Neuronal stem cell (in vitro differentiated cells): Measurements from ENCODE around the gene CLEC11A.
A peak's percentile ranks its signal among the peaks of the same experiment; 100 is the strongest.

Experiments
- DNase-seq: peaks from one replicate; pipeline ENCODE4 v3.0.0-alpha.2; 2013; ENCODE audit warnings: low spot score
- H2AFZ ChIP-seq: one replicate; pipeline ENCODE4 v1.6.1; 2013; ENCODE audit warnings: mild to moderate bottlenecking, low read length, inconsistent platforms
- H2AK5ac ChIP-seq: 2 replicates; pipeline ENCODE4 v1.6.1; 2013; ENCODE audit warnings: low read depth, mild to moderate bottlenecking, inconsistent platforms, low read length, moderate library complexity, mixed read lengths
- H2BK120ac ChIP-seq: 2 replicates; pipeline ENCODE4 v1.6.1; 2013; ENCODE audit warnings: low read depth, mild to moderate bottlenecking, inconsistent platforms, low read length, moderate library complexity, mixed read lengths
- H2BK12ac ChIP-seq: one replicate; pipeline ENCODE4 v1.6.1; 2013; ENCODE audit warnings: low read length, inconsistent platforms
- H2BK15ac ChIP-seq: 2 replicates; pipeline ENCODE4 v1.6.1; 2013; ENCODE audit warnings: mild to moderate bottlenecking, low read length, inconsistent platforms, mixed read lengths
- H2BK5ac ChIP-seq: one replicate; pipeline ENCODE4 v1.6.1; 2013; ENCODE audit warnings: inconsistent platforms, mild to moderate bottlenecking, low read length, moderate library complexity
- H3K14ac ChIP-seq: one replicate; pipeline ENCODE4 v1.6.1; 2013; ENCODE audit warnings: low read length, inconsistent platforms
- H3K18ac ChIP-seq: 2 replicates; pipeline ENCODE4 v1.6.1; 2013; ENCODE audit warnings: low read length, inconsistent platforms
- H3K23ac ChIP-seq: 2 replicates; pipeline ENCODE4 v1.6.1; 2013; ENCODE audit warnings: low read depth, mild to moderate bottlenecking, mixed read lengths, low read length, inconsistent platforms; ENCODE audit not compliant: poor library complexity
- H3K27ac ChIP-seq: replicated peaks from 3 replicates; pipeline ENCODE4 v1.5.1; 2013; ENCODE audit warnings: low read length, inconsistent platforms
- H3K27me3 ChIP-seq, 3 experiments: 2 replicates each; pipeline ENCODE4 v1.6.1; 2013; ENCODE audit warnings: low read length in 3 of 3, mild to moderate bottlenecking in 2 of 3, inconsistent platforms in 1 of 3, low read depth in 1 of 3, mixed read lengths in 1 of 3, moderate library complexity in 1 of 3; ENCODE audit not compliant: control insufficient read depth in 3 of 3, insufficient read depth in 3 of 3
- H3K36me3 ChIP-seq, 2 donors: replicated peaks in 1 of 2; 2 replicates each; pipeline ENCODE4 v1.6.1; 2013; ENCODE audit warnings: low read length in 2 of 2; ENCODE audit not compliant: control insufficient read depth in 2 of 2, insufficient read depth in 2 of 2
- H3K4ac ChIP-seq: 2 replicates; pipeline ENCODE4 v1.6.1; 2013; ENCODE audit warnings: inconsistent platforms, mild to moderate bottlenecking, low read length, moderate library complexity
- H3K4me1 ChIP-seq, 2 donors: 1 replicate in 1 of 2; 2 replicates in 1 of 2; pipeline ENCODE4 v1.6.1; 2013; ENCODE audit warnings: low read length in 2 of 2, low read depth in 1 of 2; ENCODE audit not compliant: control insufficient read depth in 2 of 2, insufficient read depth in 1 of 2
- H3K4me2 ChIP-seq: one replicate; pipeline ENCODE4 v1.6.1; 2013; ENCODE audit warnings: mild to moderate bottlenecking, low read length, inconsistent platforms; ENCODE audit not compliant: insufficient read depth, poor library complexity, severe bottlenecking
- H3K4me3 ChIP-seq, 2 donors: 2 replicates each; pipeline ENCODE4 v1.5.1; 2013; ENCODE audit warnings: low read length in 2 of 2, mild to moderate bottlenecking in 2 of 2, inconsistent platforms in 1 of 2, moderate library complexity in 1 of 2
- H3K79me1 ChIP-seq: one replicate; pipeline ENCODE4 v1.6.1; 2013; ENCODE audit warnings: low read depth, mild to moderate bottlenecking, inconsistent platforms, low read length, moderate library complexity
- H3K9ac ChIP-seq: one replicate; pipeline ENCODE4 v1.6.1; 2013; ENCODE audit warnings: mild to moderate bottlenecking, low read depth, low read length, inconsistent platforms; ENCODE audit not compliant: poor library complexity
- H3K9me3 ChIP-seq, 2 donors: replicated peaks in 1 of 2; 2 replicates each; pipeline versions ENCODE3 to v1.6.1; 2013; ENCODE audit warnings: low read length in 2 of 2, mild to moderate bottlenecking in 2 of 2, inconsistent platforms in 1 of 2, low read depth in 1 of 2, mixed read lengths in 1 of 2, moderate library complexity in 1 of 2; ENCODE audit not compliant: control insufficient read depth in 2 of 2, insufficient read depth in 1 of 2
- H4K8ac ChIP-seq: one replicate; pipeline ENCODE4 v1.6.1; 2013; ENCODE audit warnings: low read depth, mild to moderate bottlenecking, inconsistent platforms, low read length, moderate library complexity
- H4K91ac ChIP-seq: one replicate; pipeline ENCODE4 v1.6.1; 2013; ENCODE audit warnings: low read length, low read depth, mild to moderate bottlenecking, inconsistent platforms; ENCODE audit not compliant: poor library complexity
- WGBS, 2 donors: extraction: QIAGEN DNeasy Blood & Tissue Kit; methylation state at CpG; one replicate each; pipeline ENCODE4 v1.1.7; 2013; ENCODE audit warnings: missing lambda C conversion rate in 2 of 2, mixed read lengths in 1 of 2; ENCODE audit not compliant: insufficient read length in 2 of 2, insufficient replicate concordance in 1 of 2; ENCODE audit errors: extremely low coverage in 2 of 2; 5-methylcytosine and 5-hydroxymethylcytosine counted together

The CLEC11A gene

DNA sequence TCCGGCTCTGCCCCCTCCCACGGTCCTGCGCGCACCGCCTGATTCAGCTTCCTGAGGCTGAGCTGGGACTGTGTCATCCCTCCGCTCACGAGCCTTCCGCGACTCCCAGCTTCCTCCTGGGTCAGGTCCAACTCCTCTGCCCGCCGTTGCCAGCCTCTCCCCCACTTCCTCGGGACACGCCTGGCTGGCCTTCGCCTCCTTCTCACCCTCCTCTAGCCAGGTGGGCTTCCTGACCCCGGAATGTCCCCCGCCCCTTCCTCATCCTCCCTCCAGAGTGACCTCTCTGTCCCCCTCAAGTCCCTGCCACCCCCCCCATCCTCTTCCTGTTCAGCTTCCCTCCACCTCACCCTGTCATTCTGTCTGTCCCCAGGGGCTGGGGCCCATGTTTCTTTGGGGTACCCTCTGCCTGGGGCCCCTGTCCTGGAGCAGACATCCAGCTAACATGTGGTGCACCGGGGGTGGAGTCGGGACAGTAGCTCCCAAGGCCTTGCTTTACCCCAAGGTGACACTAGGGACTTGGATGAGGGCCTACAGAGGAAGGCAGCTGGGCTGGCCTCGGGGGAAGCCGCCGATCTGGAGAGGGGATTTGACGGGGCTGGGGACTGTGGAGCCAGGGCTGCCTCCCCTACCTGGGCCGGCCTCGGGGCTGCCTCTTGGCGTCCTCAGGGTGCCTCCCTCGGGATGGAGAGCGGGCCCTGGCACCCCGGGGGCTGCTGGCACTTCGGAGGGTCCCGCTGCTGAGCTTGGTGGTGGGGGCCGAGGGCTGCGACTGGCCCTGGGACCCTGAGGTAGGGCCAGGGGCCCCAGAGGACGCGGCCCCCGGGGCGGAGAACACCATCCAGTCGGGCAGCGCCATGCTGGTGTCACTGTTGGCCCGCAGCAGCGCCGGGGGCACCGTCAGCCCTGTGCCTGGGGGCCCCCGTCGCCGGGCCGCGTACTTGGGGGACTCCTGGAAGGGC, 20.0 kb upstream of the CLEC11A start:
- Histone ChIP-seq H3K27ac (no peak overlapping the region), H3K4me3 (peak overlapping the region in 1 of 2 donors; percentile 25), H3K27me3 (no peaks in the 10 kb centered on the region), H3K36me3 (no peaks in the 10 kb centered on the region), H2BK120ac (no peak overlapping the region), H3K14ac (no peak overlapping the region), H2BK12ac (no peak overlapping the region), H2AFZ (no peak overlapping the region), H3K4ac (no peak overlapping the region), H3K79me1 (no peaks in the 10 kb centered on the region), H3K4me2 (no peak overlapping the region), H3K18ac (no peak overlapping the region), H2BK5ac (no peak overlapping the region), H3K9me3 (peaks cover 0 to 2% of the 10 kb centered on the region in 2 donors), H2BK15ac (no peak overlapping the region), H2AK5ac (no peak overlapping the region), H3K9ac (no peak overlapping the region), H4K8ac (no peak overlapping the region), H4K91ac (no peak overlapping the region), H3K4me1 (no peaks in the 10 kb centered on the region), H3K23ac (no peak overlapping the region)
- DNase-seq, result no peak
- WGBS, 2 donors, result no CpG with 5 or more reads among the region's 47 CpGs

GRCh38 chr19:50703915-50704796, 19.0 kb upstream of the CLEC11A start:
- H3K18ac ChIP-seq, result no peak overlapping the region
- no CpG with 5 or more reads among the region's 22 CpGs for WGBS, 2 donors
- no peak overlapping the region for H3K14ac ChIP-seq
- no peaks in the 10 kb centered on the region for H3K79me1 ChIP-seq
- H3K9ac ChIP-seq, result peak overlapping the region; percentile 30
- H3K9me3 ChIP-seq, result peaks cover 0 to 2% of the 10 kb centered on the region in 2 donors
- H3K4me2 ChIP-seq, result no peak overlapping the region
- H3K4me1 ChIP-seq, result no peaks in the 10 kb centered on the region
- no peaks in the 10 kb centered on the region for H3K27me3 ChIP-seq
- DNase-seq, result no peak
- H2BK12ac ChIP-seq, result no peak overlapping the region
- no peak overlapping the region for H2AK5ac ChIP-seq
- no peak overlapping the region for H3K4ac ChIP-seq
- no peak overlapping the region for H3K27ac ChIP-seq
- peak overlapping the region; percentile 66 for H3K23ac ChIP-seq
- H2BK120ac ChIP-seq, result no peak overlapping the region
- H2BK15ac ChIP-seq, result no peak overlapping the region
- H3K4me3 ChIP-seq, result no peak overlapping the region
- H4K8ac ChIP-seq, result no peak overlapping the region
- H3K36me3 ChIP-seq, result peaks cover 2 to 3% of the 10 kb centered on the region in 2 donors
- H2AFZ ChIP-seq, result no peak overlapping the region
- H2BK5ac ChIP-seq, result no peak overlapping the region
- no peak overlapping the region for H4K91ac ChIP-seq

DNA sequence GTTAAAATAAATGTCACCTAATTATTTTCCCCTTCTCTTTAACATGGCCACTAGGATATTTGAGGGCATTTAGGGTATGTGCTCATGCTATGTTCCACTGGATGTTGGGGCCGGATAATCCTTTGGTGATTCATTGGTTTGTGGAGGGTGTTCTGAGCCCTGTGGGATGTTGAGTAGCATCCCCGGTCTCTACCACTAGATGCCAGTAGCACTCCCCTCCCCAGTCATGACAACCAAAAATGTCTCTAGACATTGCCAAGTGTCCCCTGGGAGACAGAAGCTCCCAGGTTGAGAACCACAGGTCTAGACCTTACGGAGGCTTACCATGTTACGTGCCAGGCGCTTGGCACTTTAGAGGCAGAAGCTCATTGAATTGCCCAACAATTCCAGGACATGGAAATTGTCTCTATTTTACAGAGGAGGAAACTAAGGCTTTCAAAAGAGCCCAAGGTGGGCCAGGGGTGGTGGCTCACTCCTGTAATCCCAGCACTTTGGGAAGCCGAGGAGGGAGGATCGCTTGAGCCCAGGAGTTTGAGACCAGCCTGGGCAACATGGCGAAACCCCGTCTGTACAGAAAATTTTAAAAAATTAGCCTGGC, 17.6 kb upstream of the CLEC11A start:
- no peak overlapping the region for H3K23ac ChIP-seq
- no peaks in the 10 kb centered on the region for H3K27me3 ChIP-seq
- H3K4me2 ChIP-seq, result no peak overlapping the region
- no CpG with 5 or more reads among the region's 9 CpGs for WGBS, 2 donors
- H3K4me3 ChIP-seq, result no peak overlapping the region
- H2AFZ ChIP-seq, result no peak overlapping the region
- H3K9ac ChIP-seq, result no peak overlapping the region
- H3K36me3 ChIP-seq, result peaks cover 7% of the 10 kb centered on the region in 2 donors
- H3K4ac ChIP-seq, result no peak overlapping the region
- no peak overlapping the region for H2BK12ac ChIP-seq
- no peak overlapping the region for H3K27ac ChIP-seq
- no peaks in the 10 kb centered on the region for H3K79me1 ChIP-seq
- peaks cover 0 to 2% of the 10 kb centered on the region in 2 donors for H3K9me3 ChIP-seq
- no peak overlapping the region for H4K8ac ChIP-seq
- H3K4me1 ChIP-seq, result no peaks in the 10 kb centered on the region
- no peak overlapping the region for H2AK5ac ChIP-seq
- no peak overlapping the region for H2BK5ac ChIP-seq
- no peak overlapping the region for H3K14ac ChIP-seq
- no peak overlapping the region for H2BK120ac ChIP-seq
- no peak for DNase-seq
- H4K91ac ChIP-seq, result no peak overlapping the region
- no peak overlapping the region for H2BK15ac ChIP-seq
- H3K18ac ChIP-seq, result no peak overlapping the region
